GM12892 (cell line): ENCODE measurements around the gene RPS6KA2.
"Not testable (repeated sequence)": the region's sequence is repeated elsewhere in the genome, so short reads cannot be mapped to it uniquely, and the experiment has no call there.

Experiments used
- DNase-seq: peaks from one replicate; pipeline ENCODE4 v3.0.0; 2011; ENCODE audit not compliant: insufficient read length
- FAIRE-seq: peaks from 2 replicates; lab custom pipeline; 2011; peaks lifted over from hg19 to GRCh38; lab: Jason Lieb, UNC
- POLR2A ChIP-seq: IDR thresholded peaks from 2 replicates; pipeline ENCODE4 v1.6.1; 2011; ENCODE audit warnings: low read depth, low read length, control low read depth
- POLR2AphosphoS5 ChIP-seq: IDR thresholded peaks from 2 replicates; pipeline ENCODE4 v1.6.1; 2011; ENCODE audit warnings: low read depth, low read length, control low read depth
- TAF1 ChIP-seq: IDR thresholded peaks from 2 replicates; pipeline ENCODE4 v1.6.1; 2011; ENCODE audit warnings: low read depth, mild to moderate bottlenecking, control low read depth, low read length, borderline replicate concordance

RPS6KA2 gene

GRCh38 chr6:166638573-166638964, 11.5 kb upstream of the RPS6KA2 start:
- no peak for TF ChIP-seq POLR2A
- no peak for TF ChIP-seq POLR2AphosphoS5
- no peak for TF ChIP-seq TAF1
- FAIRE-seq: no peak
- no peak for DNase-seq

- FAIRE-seq (no peak), DNase-seq (no peak)
- TF ChIP-seq POLR2A (no peak), TAF1 (no peak), POLR2AphosphoS5 (no peak)
Observed at GRCh38 chr6:166637812-166638572, 10.9 kb upstream of the RPS6KA2 start.

GRCh38 chr6:166636934-166637333, 9.9 kb upstream of the RPS6KA2 start:
- no peak for TF ChIP-seq TAF1
- TF ChIP-seq POLR2A: no peak
- TF ChIP-seq POLR2AphosphoS5: no peak
- FAIRE-seq (no peak), DNase-seq (no peak)

GRCh38 chr6:166636191-166636933, 9.3 kb upstream of the RPS6KA2 start:
- no peak for FAIRE-seq
- TF ChIP-seq TAF1 (no peak), POLR2AphosphoS5 (no peak), POLR2A (no peak)
- no peak for DNase-seq

GRCh38 chr6:166635013-166635970, 8.2 kb upstream of the RPS6KA2 start:
- TF ChIP-seq POLR2AphosphoS5 (no peak), POLR2A (no peak), TAF1 (no peak)

GRCh38 chr6:166634581-166634980, 7.5 kb upstream of the RPS6KA2 start:
- FAIRE-seq: not testable (repeated sequence)

More at GRCh38 chr6:166635013-166635970, 8.2 kb upstream of the RPS6KA2 start:
- DNase-seq (no peak), FAIRE-seq (no peak)

GRCh38 chr6:166633732-166634535, 6.9 kb upstream of the RPS6KA2 start:
- DNase-seq: no peak
- no peak for TF ChIP-seq TAF1
- TF ChIP-seq POLR2AphosphoS5: no peak
- no peak for TF ChIP-seq POLR2A
- FAIRE-seq: no peak

More at GRCh38 chr6:166634581-166634980, 7.5 kb upstream of the RPS6KA2 start:
- not testable (repeated sequence) for DNase-seq

GRCh38 chr6:166632731-166633130, 5.7 kb upstream of the RPS6KA2 start:
- no peak for FAIRE-seq
- DNase-seq: no peak
- TF ChIP-seq POLR2A (no peak), POLR2AphosphoS5 (no peak), TAF1 (no peak)

- no peak for TF ChIP-seq POLR2A
- no peak for TF ChIP-seq POLR2AphosphoS5
- no peak for TF ChIP-seq TAF1
- no peak for DNase-seq
- FAIRE-seq: no peak
Observed at GRCh38 chr6:166630462-166630861, 3.4 kb upstream of the RPS6KA2 start.

GRCh38 chr6:166629628-166630027, 2.6 kb upstream of the RPS6KA2 start:
- TF ChIP-seq TAF1: no peak
- no peak for TF ChIP-seq POLR2A
- no peak for TF ChIP-seq POLR2AphosphoS5

More at GRCh38 chr6:166629628-166630027, 2.6 kb upstream of the RPS6KA2 start:
- FAIRE-seq: no peak
- DNase-seq: no peak
